ENCODE data around the gene PSPH.

PSPH gene

GRCh38 chr7:55996856-55997500 is 54.3 kb downstream of the PSPH start:
- ATAC-seq, result no peak

GRCh38 chr7:55992346-55992745 is 58.9 kb downstream of the PSPH start:
- no peak for ATAC-seq

GRCh38 chr7:55983537-55983936 is 67.7 kb downstream of the PSPH start:
- no peak for ATAC-seq

GRCh38 chr7:55980266-55980665 is 71.0 kb downstream of the PSPH start:
- ATAC-seq, result no peak

- ATAC-seq, result no peak
Observed at GRCh38 chr7:55977831-55978230, 73.4 kb downstream of the PSPH start.

- no peak for ATAC-seq
Observed at GRCh38 chr7:55975988-55976633, 75.1 kb downstream of the PSPH start.

GRCh38 chr7:55973747-55974250 is 77.4 kb downstream of the PSPH start:
- ATAC-seq, result no peak

- no peak for ATAC-seq
Observed at GRCh38 chr7:55970978-55971377, 80.3 kb downstream of the PSPH start.

GRCh38 chr7:55970561-55970960 is 80.7 kb downstream of the PSPH start:
- no peak for ATAC-seq

GRCh38 chr7:55969391-55969790 is 81.9 kb downstream of the PSPH start:
- ATAC-seq, result no peak

GRCh38 chr7:55966851-55967250 is 84.4 kb downstream of the PSPH start:
- ATAC-seq, result no peak

- ATAC-seq, result no peak
Observed at GRCh38 chr7:55965805-55966421, 85.3 kb downstream of the PSPH start.

GRCh38 chr7:55965100-55965470 is 86.2 kb downstream of the PSPH start:
- ATAC-seq, result no peak

- ATAC-seq, result peak; percentile 87 to 89
Observed at GRCh38 chr7:55964261-55965099, 86.8 kb downstream of the PSPH start, which contains the start of gene NIPSNAP2. Gene NIPSNAP2, plus strand, starts transcription at chr7:55964585. Its CDS starts 25 bp downstream, at chr7:55964610.

- no peak for ATAC-seq
Observed at GRCh38 chr7:55963584-55964168, 87.6 kb downstream of the PSPH start.

- ATAC-seq, result no peak
Observed at GRCh38 chr7:55962014-55962413, 89.2 kb downstream of the PSPH start.

All from activated CD4-positive, CD25-positive, alpha-beta regulatory T cell treated with anti-CD3 and anti-CD28 coated beads, Interleukin-2, amount 50 U/mL, for 24 hours (primary cell).